K562 (cell line): ENCODE data around the gene GMEB2. TPM values are rescaled to one million over a fixed set of nuclear protein-coding genes. Genes with fewer than 3 reads are reported as not detected.

Source experiments
- ATAC-seq: fragments of 200-7000 bp; cut with Tn5 transposase; 3 replicates; pipeline ENCODE4 v1.9.1; 2020; ENCODE audit warnings: moderate library complexity
- BruUV-seq: library from RNA; stranded (reverse); fragments of 400-500 nt; replicated peaks from 2 replicates; lab custom pipeline; 2021; lab: Mats Ljungman, UMichigan
- CTCF ChIA-PET: fragments of 300-600 bp; formaldehyde crosslinking; extraction: SDS; loops from one replicate; lab custom pipeline; 2021; ENCODE audit warnings: low intra/inter-chr PET ratio; lab: Yijun Ruan, JAX
- POLR2A ChIA-PET: fragments of 300-600, 350-650 bp; sonication (Branson Sonifier 250); formaldehyde crosslinking; extraction: SDS; loops from one replicate; lab custom pipeline; 2021; ENCODE audit warnings: antibody characterized with exemption, inconsistent platforms; lab: Yijun Ruan, JAX
- DNase-seq, 4 experiments: peaks; one replicate each; pipeline versions ENCODE4 v3.0.0 to v3.0.0-alpha.2; 2011 to 2018; ENCODE audit warnings: low spot score in 3 of 4, mixed read lengths in 3 of 4; ENCODE audit errors: extremely low read depth in 1 of 4
- FAIRE-seq: peaks from 2 replicates; lab custom pipeline; 2011; peaks lifted over from hg19 to GRCh38; lab: Jason Lieb, UNC
- H2AFZ ChIP-seq: 2 replicates; pipeline ENCODE4 v1.6.0; 2011; ENCODE audit warnings: low read depth, low read length, control low read depth, inconsistent platforms
- H3K27ac ChIP-seq: fragments of 200-600 bp; 3 replicates; pipeline ENCODE4 v1.8.0; 2011; ENCODE audit warnings: low read depth, mild to moderate bottlenecking, control low read depth, inconsistent platforms, low read length, moderate library complexity, mixed read lengths; ENCODE audit errors: extremely low read depth
- H3K27me3 ChIP-seq, 2 experiments: fragments of 300-600 bp in 1 of 2; 2 replicates in 1 of 2; 3 replicates in 1 of 2; pipeline versions ENCODE4 v1.6.0 to v1.8.0; 2011; ENCODE audit warnings: inconsistent platforms in 2 of 2, low read length in 2 of 2, mild to moderate bottlenecking in 1 of 2, mixed read lengths in 1 of 2, moderate library complexity in 1 of 2; ENCODE audit not compliant: control insufficient read depth in 2 of 2, insufficient read depth in 2 of 2
- H3K36me3 ChIP-seq: fragments of 300-600 bp; 3 replicates; pipeline ENCODE4 v1.8.0; 2011; ENCODE audit warnings: mild to moderate bottlenecking, low read length, inconsistent platforms; ENCODE audit not compliant: control insufficient read depth, insufficient read depth
- H3K4me1 ChIP-seq, 2 experiments: fragments of 200-600 bp in 1 of 2; replicated peaks in 1 of 2; 2 replicates in 1 of 2; 3 replicates in 1 of 2; pipeline versions ENCODE4 v1.5.1 to v1.8.0; 2011; ENCODE audit warnings: inconsistent platforms in 2 of 2, low read length in 2 of 2, mild to moderate bottlenecking in 1 of 2, mixed read lengths in 1 of 2, moderate library complexity in 1 of 2; ENCODE audit not compliant: control insufficient read depth in 2 of 2, insufficient read depth in 2 of 2
- H3K4me2 ChIP-seq: 2 replicates; pipeline ENCODE4 v1.6.1; 2011; ENCODE audit warnings: low read length, control low read depth, inconsistent platforms, mixed read lengths; ENCODE audit not compliant: insufficient read depth
- H3K4me3 ChIP-seq: fragments of 200-600 bp; sonication (generic), shearing (Covaris generic); 2 replicates; pipeline ENCODE4 v1.5.1; 2016; ENCODE audit warnings: control low read depth, inconsistent platforms
- H3K79me2 ChIP-seq: fragments of 200-600 bp; 3 replicates; pipeline ENCODE4 v1.8.0; 2011; ENCODE audit warnings: low read length, inconsistent platforms; ENCODE audit not compliant: control insufficient read depth, insufficient read depth
- H3K9ac ChIP-seq, 2 experiments: 2 replicates each; pipeline versions ENCODE4 v1.6.0 to v1.6.1; 2011; ENCODE audit warnings: low read depth in 2 of 2, low read length in 2 of 2, control low read depth in 1 of 2, inconsistent platforms in 1 of 2, mild to moderate bottlenecking in 1 of 2, mixed read lengths in 1 of 2; ENCODE audit not compliant: insufficient read depth in 1 of 2
- H3K9me1 ChIP-seq: one replicate; pipeline ENCODE4 v1.6.0; 2011; ENCODE audit warnings: inconsistent platforms, mild to moderate bottlenecking, low read length, moderate library complexity; ENCODE audit not compliant: control insufficient read depth, insufficient read depth
- H3K9me3 ChIP-seq: replicated peaks from 2 replicates; pipeline ENCODE4 v1.5.1; 2011; ENCODE audit warnings: low read depth, low read length, inconsistent platforms; ENCODE audit not compliant: control insufficient read depth, insufficient read depth
- H4K20me1 ChIP-seq: replicated peaks from 2 replicates; pipeline ENCODE4 v1.6.1; 2011; ENCODE audit warnings: low read length, inconsistent platforms, mixed read lengths; ENCODE audit not compliant: control insufficient read depth, insufficient read depth
- EP300 ChIP-seq: IDR thresholded peaks from 2 replicates; pipeline ENCODE4 v1.6.1; 2012; ENCODE audit warnings: low read length, improper control_type of control experiment
- HLTF ChIP-seq: fragments of 450-650 bp; IDR thresholded peaks from 2 replicates; pipeline ENCODE4 v1.6.1; 2016
- LEF1 ChIP-seq: fragments of 450-650 bp; IDR thresholded peaks from 2 replicates; pipeline ENCODE4 v1.6.1; 2016; ENCODE audit warnings: mild to moderate bottlenecking
- NFYB ChIP-seq: IDR thresholded peaks from 2 replicates; pipeline ENCODE4 v1.6.1; 2011; ENCODE audit warnings: mild to moderate bottlenecking, moderate library complexity; ENCODE audit not compliant: insufficient read length; ENCODE audit errors: extremely low read depth
- PHB2 ChIP-seq: fragments of 450-650 bp; IDR thresholded peaks from 2 replicates; pipeline ENCODE4 v1.6.1; 2017; ENCODE audit warnings: low read depth
- SIN3B ChIP-seq: fragments of 450-650 bp; IDR thresholded peaks from 2 replicates; pipeline ENCODE4 v1.6.1; 2017; ENCODE audit warnings: low read depth, mild to moderate bottlenecking, moderate library complexity
- SRSF3 ChIP-seq: fragments of 200-400 bp; formaldehyde crosslinking; IDR thresholded peaks from 2 replicates; pipeline ENCODE4 v1.6.1; 2016; ENCODE audit warnings: mild to moderate bottlenecking, low read length, moderate library complexity; ENCODE audit not compliant: insufficient read depth
- TAF1 ChIP-seq: IDR thresholded peaks from 2 replicates; pipeline ENCODE4 v1.6.1; 2011; ENCODE audit warnings: mild to moderate bottlenecking, low read length, moderate library complexity; ENCODE audit not compliant: insufficient read depth, control insufficient read depth, severe bottlenecking; ENCODE audit errors: extremely low read depth
- ZEB2 ChIP-seq: fragments of 450-650 bp; IDR thresholded peaks from 2 replicates; pipeline ENCODE4 v1.6.1; 2016
- ZNF668 ChIP-seq: fragments of 250-450 bp; sonication (Bioruptor Pico); IDR thresholded peaks from 2 replicates; pipeline ENCODE4 v1.8.0; 2022; ENCODE audit warnings: mild to moderate bottlenecking, inconsistent platforms
- WGBS: fragments of 100-300 bp; shearing (Covaris generic); methylation state at CpG from one replicate; pipeline ENCODE4 v1.1.6; 2016; ENCODE audit warnings: low coverage, mixed read lengths; ENCODE audit not compliant: insufficient coverage; ENCODE audit errors: missing lambda C conversion rate; 5-methylcytosine and 5-hydroxymethylcytosine counted together
- in situ Hi-C: fragments of 300-500 bp; cut with MboI; formaldehyde crosslinking; loops from 4 replicates; pipeline ENCODE4 v1.15.0; 2018; ENCODE audit warnings: inconsistent platforms, mixed read lengths
- intact Hi-C: fragments of 100-400 bp; cut with micrococcal nuclease; formaldehyde crosslinking; loops from 2 replicates; pipeline ENCODE4 v1.14.2; 2022
- polyA plus RNA-seq, 8 experiments: library from polyadenylated mRNA; depleted of rRNA in 4 of 8; stranded (reverse) in 5 of 8; unstranded in 3 of 8; fragments of >200 nt; fragmentation: Nextera tagmentation in 2 of 8; fragmentation: Illumina TruSeq in 1 of 8; extraction: Ambion mirVana in 2 of 8; extraction: Trizol in 1 of 8; gene quantifications; 2 replicates each; pipeline versions ENCODE4 v1.2.1 to v1.2.3, GENCODE V29; 2011 to 2014; ENCODE audit warnings: inconsistent platforms in 1 of 8, missing spikeins in 1 of 8
- total RNA-seq, 7 experiments: library from RNA; depleted of rRNA in 6 of 7; stranded (reverse); fragments of >200 nt in 6 of 7; fragmentation: Illumina TruSeq in 2 of 7; extraction: Trizol in 2 of 7; gene quantifications; 2 replicates each; pipeline versions ENCODE4 v1.2.1 to v1.2.3, GENCODE V29; 2011 to 2021; ENCODE audit warnings: low replicate concordance in 1 of 7
- TF ChIP-seq, protein P1 (sequence below): fragments of 200-600 bp; sonication (generic); IDR thresholded peaks from one replicate; pipeline ENCODE4 v1.6.1; 2012; ENCODE audit warnings: mild to moderate bottlenecking, low read depth, low read length, inconsistent platforms

Gene GMEB2
- total and polyA plus RNA-seq, 9 of the 15 experiments (the other 6 are each of a cell fraction or from before 2014, with no cell fraction given): 0.03 to 13.9 (median 6.3) TPM

DNA sequence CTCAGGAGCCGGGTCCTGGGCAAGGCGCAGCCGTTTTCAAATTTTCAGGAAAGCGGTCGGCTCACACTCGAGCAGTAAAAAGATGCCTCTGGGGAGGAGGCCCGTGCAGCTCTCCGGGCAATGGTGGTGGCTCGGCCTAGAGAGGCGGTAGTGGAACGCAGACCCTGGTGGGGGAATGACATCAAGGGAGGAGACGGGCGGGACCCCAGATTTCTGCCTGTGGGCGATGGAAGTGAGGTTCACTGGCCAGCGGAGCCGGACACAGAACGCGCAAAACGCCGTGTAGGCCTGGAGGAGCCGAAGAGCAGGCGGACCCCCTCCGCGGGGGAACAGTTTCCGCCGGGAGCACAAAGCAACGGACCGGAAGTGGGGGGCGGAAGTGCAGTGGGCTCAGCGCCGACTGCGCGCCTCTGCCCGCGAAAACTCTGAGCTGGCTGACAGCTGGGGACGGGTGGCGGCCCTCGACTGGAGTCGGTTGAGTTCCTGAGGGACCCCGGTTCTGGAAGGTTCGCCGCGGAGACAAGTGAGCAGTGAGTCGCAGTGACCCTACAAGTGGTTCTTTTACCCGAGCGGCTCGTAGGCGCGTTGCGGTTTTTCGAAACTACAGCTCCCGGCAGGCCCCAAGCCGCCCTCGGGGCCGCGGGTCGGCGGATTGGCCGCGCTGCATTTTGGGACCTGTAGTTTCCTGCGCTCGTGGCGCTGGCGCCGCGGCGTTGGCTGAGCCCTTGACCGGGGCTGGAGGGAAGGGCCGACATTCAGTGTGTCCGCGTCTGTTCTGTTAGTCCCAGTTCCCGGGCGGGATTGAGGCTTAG is 31.2 kb upstream of the GMEB2 start, which contains the start of gene RTEL1:
Gene RTEL1, plus strand, starts transcription at position 376 of the 812 bp plus-strand sequence. CDS start 1,091 bp downstream, outside the sequence.
- ChIA-PET POLR2A (interaction anchor here (0.6 to 1.5 kb wide), 9 partner anchors 8 to 379 kb away, joined by 3 to 11 read pairs (median 3); partner anchors contain the start of genes ARFRP1, TPD52L2 and ZGPAT), CTCF (interaction anchor here (0.5 kb wide), 1 partner anchor 44 kb away, joined by 3 read pairs; no protein-coding TSS in a partner anchor)
- Histone ChIP-seq H3K4me1 (peaks cover 28 to 55% of the 10 kb centered on the region in 2 experiments), H3K36me3 (peaks cover 38% of the 10 kb centered on the region; the same call in 2 of the 3 replicates), H3K9me3 (no peaks in the 10 kb centered on the region), H3K4me3 (peak within 1 kb of the TSS; percentile 63), H3K27me3 (no peaks in the 10 kb centered on the region), H3K9me1 (no peaks in the 10 kb centered on the region), H4K20me1 (no peaks in the 10 kb centered on the region), H3K27ac (peak within 1 kb of the TSS; percentile 87), H2AFZ (peak within 1 kb of the TSS; percentile 98), H3K79me2 (peaks cover 25% of the 10 kb centered on the region), H3K9ac (peak within 1 kb of the TSS; percentile 89 to 100), H3K4me2 (peak within 1 kb of the TSS; percentile 88)
- intact Hi-C loops (loop anchor here (10.0 kb wide), 1 partner anchor 123 kb away; the partner anchor contains the start of gene PTK6), in situ Hi-C loops (no loop called here)
- peak; percentile 93 for ATAC-seq
- DNase-seq: peak; percentile 85 to 95 (median 89)
- TSS peak; percentile 50 for BruUV-seq
- FAIRE-seq: peak; percentile 83
- WGBS: under 1% methylated on average over 66 of the region's 73 CpGs
- TF ChIP-seq ZEB2 (peak; percentile 99), SRSF3 (no peak), ZNF668 (no peak), LEF1 (0 out of 2 replicates have a peak, but pooled peaks have one; percentile 16), EP300 (0 out of 2 replicates have a peak, but pooled peaks have one; percentile 13), SIN3B (peak; percentile 96), PHB2 (no peak), NFYB (no peak), TAF1 (peak; percentile 93), HLTF (peak; percentile 68; the same call in 1 of the 2 replicates)
- TF ChIP-seq, protein P1, sequence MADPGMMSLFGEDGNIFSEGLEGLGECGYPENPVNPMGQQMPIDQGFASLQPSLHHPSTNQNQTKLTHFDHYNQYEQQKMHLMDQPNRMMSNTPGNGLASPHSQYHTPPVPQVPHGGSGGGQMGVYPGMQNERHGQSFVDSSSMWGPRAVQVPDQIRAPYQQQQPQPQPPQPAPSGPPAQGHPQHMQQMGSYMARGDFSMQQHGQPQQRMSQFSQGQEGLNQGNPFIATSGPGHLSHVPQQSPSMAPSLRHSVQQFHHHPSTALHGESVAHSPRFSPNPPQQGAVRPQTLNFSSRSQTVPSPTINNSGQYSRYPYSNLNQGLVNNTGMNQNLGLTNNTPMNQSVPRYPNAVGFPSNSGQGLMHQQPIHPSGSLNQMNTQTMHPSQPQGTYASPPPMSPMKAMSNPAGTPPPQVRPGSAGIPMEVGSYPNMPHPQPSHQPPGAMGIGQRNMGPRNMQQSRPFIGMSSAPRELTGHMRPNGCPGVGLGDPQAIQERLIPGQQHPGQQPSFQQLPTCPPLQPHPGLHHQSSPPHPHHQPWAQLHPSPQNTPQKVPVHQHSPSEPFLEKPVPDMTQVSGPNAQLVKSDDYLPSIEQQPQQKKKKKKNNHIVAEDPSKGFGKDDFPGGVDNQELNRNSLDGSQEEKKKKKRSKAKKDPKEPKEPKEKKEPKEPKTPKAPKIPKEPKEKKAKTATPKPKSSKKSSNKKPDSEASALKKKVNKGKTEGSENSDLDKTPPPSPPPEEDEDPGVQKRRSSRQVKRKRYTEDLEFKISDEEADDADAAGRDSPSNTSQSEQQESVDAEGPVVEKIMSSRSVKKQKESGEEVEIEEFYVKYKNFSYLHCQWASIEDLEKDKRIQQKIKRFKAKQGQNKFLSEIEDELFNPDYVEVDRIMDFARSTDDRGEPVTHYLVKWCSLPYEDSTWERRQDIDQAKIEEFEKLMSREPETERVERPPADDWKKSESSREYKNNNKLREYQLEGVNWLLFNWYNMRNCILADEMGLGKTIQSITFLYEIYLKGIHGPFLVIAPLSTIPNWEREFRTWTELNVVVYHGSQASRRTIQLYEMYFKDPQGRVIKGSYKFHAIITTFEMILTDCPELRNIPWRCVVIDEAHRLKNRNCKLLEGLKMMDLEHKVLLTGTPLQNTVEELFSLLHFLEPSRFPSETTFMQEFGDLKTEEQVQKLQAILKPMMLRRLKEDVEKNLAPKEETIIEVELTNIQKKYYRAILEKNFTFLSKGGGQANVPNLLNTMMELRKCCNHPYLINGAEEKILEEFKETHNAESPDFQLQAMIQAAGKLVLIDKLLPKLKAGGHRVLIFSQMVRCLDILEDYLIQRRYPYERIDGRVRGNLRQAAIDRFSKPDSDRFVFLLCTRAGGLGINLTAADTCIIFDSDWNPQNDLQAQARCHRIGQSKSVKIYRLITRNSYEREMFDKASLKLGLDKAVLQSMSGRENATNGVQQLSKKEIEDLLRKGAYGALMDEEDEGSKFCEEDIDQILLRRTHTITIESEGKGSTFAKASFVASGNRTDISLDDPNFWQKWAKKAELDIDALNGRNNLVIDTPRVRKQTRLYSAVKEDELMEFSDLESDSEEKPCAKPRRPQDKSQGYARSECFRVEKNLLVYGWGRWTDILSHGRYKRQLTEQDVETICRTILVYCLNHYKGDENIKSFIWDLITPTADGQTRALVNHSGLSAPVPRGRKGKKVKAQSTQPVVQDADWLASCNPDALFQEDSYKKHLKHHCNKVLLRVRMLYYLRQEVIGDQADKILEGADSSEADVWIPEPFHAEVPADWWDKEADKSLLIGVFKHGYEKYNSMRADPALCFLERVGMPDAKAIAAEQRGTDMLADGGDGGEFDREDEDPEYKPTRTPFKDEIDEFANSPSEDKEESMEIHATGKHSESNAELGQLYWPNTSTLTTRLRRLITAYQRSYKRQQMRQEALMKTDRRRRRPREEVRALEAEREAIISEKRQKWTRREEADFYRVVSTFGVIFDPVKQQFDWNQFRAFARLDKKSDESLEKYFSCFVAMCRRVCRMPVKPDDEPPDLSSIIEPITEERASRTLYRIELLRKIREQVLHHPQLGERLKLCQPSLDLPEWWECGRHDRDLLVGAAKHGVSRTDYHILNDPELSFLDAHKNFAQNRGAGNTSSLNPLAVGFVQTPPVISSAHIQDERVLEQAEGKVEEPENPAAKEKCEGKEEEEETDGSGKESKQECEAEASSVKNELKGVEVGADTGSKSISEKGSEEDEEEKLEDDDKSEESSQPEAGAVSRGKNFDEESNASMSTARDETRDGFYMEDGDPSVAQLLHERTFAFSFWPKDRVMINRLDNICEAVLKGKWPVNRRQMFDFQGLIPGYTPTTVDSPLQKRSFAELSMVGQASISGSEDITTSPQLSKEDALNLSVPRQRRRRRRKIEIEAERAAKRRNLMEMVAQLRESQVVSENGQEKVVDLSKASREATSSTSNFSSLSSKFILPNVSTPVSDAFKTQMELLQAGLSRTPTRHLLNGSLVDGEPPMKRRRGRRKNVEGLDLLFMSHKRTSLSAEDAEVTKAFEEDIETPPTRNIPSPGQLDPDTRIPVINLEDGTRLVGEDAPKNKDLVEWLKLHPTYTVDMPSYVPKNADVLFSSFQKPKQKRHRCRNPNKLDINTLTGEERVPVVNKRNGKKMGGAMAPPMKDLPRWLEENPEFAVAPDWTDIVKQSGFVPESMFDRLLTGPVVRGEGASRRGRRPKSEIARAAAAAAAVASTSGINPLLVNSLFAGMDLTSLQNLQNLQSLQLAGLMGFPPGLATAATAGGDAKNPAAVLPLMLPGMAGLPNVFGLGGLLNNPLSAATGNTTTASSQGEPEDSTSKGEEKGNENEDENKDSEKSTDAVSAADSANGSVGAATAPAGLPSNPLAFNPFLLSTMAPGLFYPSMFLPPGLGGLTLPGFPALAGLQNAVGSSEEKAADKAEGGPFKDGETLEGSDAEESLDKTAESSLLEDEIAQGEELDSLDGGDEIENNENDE: no peak
